ENCODE data around the gene TRIM54.
"Not testable (repeated sequence)": the region's sequence is repeated elsewhere in the genome, so short reads cannot be mapped to it uniquely, and the experiment has no call there.

- TF ChIP-seq CTCF (conservative IDR thresholded peaks at IDR 0.05); EZH2 (IDR thresholded peaks at IDR 0.05; ENCODE audit: low read depth): not testable (repeated sequence)
These were observed 9.4 kb upstream of the TRIM54 start for GRCh38 chr2:27272537-27273522.
